Endothelial cell of umbilical vein (primary cell): ENCODE measurements around the gene CSNK1G2.

ENCODE experiments used
- CTCF ChIP-seq, 2 donors: IDR thresholded peaks; 1 replicate in 1 of 2; 2 replicates in 1 of 2; pipeline ENCODE4 v1.5.1; 2011; ENCODE audit warnings: low read length in 2 of 2, mild to moderate bottlenecking in 2 of 2, moderate library complexity in 2 of 2, control low read depth in 1 of 2, inconsistent platforms in 1 of 2, low read depth in 1 of 2; ENCODE audit not compliant: insufficient read depth in 1 of 2; ENCODE audit errors: extremely low read depth in 1 of 2
- EZH2 ChIP-seq: IDR thresholded peaks from 2 replicates; pipeline ENCODE4 v1.6.1; 2012; ENCODE audit warnings: borderline replicate concordance, low read depth, mild to moderate bottlenecking, moderate library complexity, low read length, inconsistent platforms; ENCODE audit not compliant: severe bottlenecking
- GATA2 ChIP-seq: IDR thresholded peaks from 2 replicates; pipeline ENCODE4 v1.7.0; 2011; ENCODE audit warnings: low read depth, mild to moderate bottlenecking, moderate library complexity, mixed read lengths, low read length; ENCODE audit not compliant: insufficient read length, insufficient read depth
- JUN ChIP-seq: IDR thresholded peaks from 2 replicates; pipeline ENCODE4 v1.6.1; 2011; ENCODE audit warnings: borderline replicate concordance, low read depth; ENCODE audit not compliant: insufficient read length, insufficient read depth
- MAX ChIP-seq: IDR thresholded peaks from 2 replicates; pipeline ENCODE4 v1.6.1; 2011; ENCODE audit not compliant: insufficient read depth, insufficient read length
- POLR2A ChIP-seq: IDR thresholded peaks from 2 replicates; pipeline ENCODE4 v1.6.1; 2012; ENCODE audit warnings: low read depth, mild to moderate bottlenecking, control low read depth, low read length
- POLR2AphosphoS5 ChIP-seq: IDR thresholded peaks from 2 replicates; pipeline ENCODE4 v1.6.1; 2012; ENCODE audit warnings: low read depth, mild to moderate bottlenecking, control low read depth, low read length, moderate library complexity; ENCODE audit not compliant: insufficient read depth

DNA sequence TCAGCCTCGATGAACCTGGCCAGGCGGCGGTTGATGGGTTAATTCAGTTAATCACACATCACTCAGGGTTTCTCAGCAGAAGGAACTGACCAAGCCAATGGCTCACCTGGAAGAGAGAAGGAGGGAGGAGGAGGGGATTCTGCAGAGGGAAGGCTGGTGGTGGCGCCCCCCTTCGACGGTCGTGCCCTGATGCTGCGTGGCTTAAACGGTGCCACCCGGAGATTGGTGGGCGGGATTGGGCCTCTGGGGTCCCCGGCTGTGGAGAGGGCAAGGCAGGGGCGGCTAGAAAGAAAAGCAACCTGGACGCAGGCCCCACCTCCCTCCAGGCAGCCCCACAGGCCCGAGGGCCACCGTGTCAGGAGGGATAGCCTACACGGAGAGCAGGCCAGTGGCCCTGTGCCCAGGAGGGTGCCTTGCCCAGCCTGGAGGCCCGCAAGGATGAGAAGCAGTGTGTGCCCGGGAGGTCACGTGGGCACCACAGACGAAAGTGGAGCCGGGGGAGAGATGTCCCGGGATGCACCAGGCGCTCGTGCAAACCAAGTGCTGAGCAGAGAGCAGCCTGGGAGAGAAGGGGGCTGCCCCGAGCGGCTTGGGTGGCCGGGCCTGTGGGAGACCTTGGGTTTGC lies 16.0 kb downstream of the CSNK1G2 start:
- no peak for TF ChIP-seq CTCF (IDR thresholded peaks at IDR 0.05; ENCODE audit: extremely low read depth in 1 of 2, insufficient read depth in 1 of 2, low read depth in 1 of 2, low read length in 2 of 2)
- TF ChIP-seq POLR2A: no peak
- no peak for TF ChIP-seq EZH2
- no peak for TF ChIP-seq GATA2
- TF ChIP-seq MAX: no peak
- no peak for TF ChIP-seq POLR2AphosphoS5
- TF ChIP-seq JUN: no peak
